Heart right ventricle (tissue), 16 donors: ENCODE results near the gene CXorf65. TPM values are rescaled to one million over a fixed set of nuclear protein-coding genes. Genes with fewer than 3 reads are reported as not detected.

Source experiments
- ATAC-seq, 8 donors: fragments of 200-7000 bp; cut with Tn5 transposase; one replicate each; pipeline ENCODE4 v1.9.1; 2020; ENCODE audit warnings: mild to moderate bottlenecking in 8 of 8, moderate library complexity in 8 of 8, moderate number of reproducible peaks in 1 of 8
- DNase-seq, 2 donors: peaks; one replicate each; pipeline ENCODE4 v3.0.0-alpha.2; 2020
- H3K27ac ChIP-seq, 10 donors: fragments of 200-600 bp; sonication (generic) in 2 of 10; one replicate each; pipeline versions ENCODE4 v1.5.0 to v1.8.0; 2020 to 2022; ENCODE audit warnings: mild to moderate bottlenecking in 3 of 10
- H3K27me3 ChIP-seq, 7 donors: fragments of 200-600 bp; one replicate each; pipeline ENCODE4 v1.8.0; 2021 to 2022; ENCODE audit warnings: mild to moderate bottlenecking in 2 of 7
- H3K36me3 ChIP-seq, 9 donors: fragments of 200-600 bp; sonication (generic) in 1 of 9; one replicate each; pipeline versions ENCODE4 v1.5.0 to v1.8.0; 2020 to 2022; ENCODE audit warnings: mild to moderate bottlenecking in 2 of 9
- H3K4me1 ChIP-seq, 9 donors: fragments of 200-600 bp; sonication (generic) in 1 of 9; one replicate each; pipeline versions ENCODE4 v1.5.0 to v1.8.0; 2020 to 2022; ENCODE audit warnings: mild to moderate bottlenecking in 4 of 9
- H3K4me3 ChIP-seq, 10 donors: fragments of 200-600 bp; sonication (generic) in 2 of 10; one replicate each; pipeline versions ENCODE4 v1.5.0 to v1.8.0; 2020 to 2022; ENCODE audit warnings: mild to moderate bottlenecking in 7 of 10, moderate library complexity in 2 of 10
- H3K9me3 ChIP-seq, 11 donors: fragments of 200-600 bp in 10 of 11; sonication (generic) in 2 of 11; one replicate each; pipeline versions ENCODE4 v1.5.0 to v1.8.0; 2013 to 2022; ENCODE audit warnings: mild to moderate bottlenecking in 2 of 11, control low read depth in 1 of 11, moderate library complexity in 1 of 11
- CTCF ChIP-seq, 9 donors: fragments of 200-600 bp; sonication (generic) in 2 of 9; IDR thresholded peaks; one replicate each; pipeline versions ENCODE4 v1.5.0 to v1.8.0; 2021 to 2022; ENCODE audit warnings: antibody characterized with exemption in 9 of 9, mild to moderate bottlenecking in 5 of 9, moderate library complexity in 1 of 9
- WGBS, 2 donors: extraction: QIAGEN DNeasy Blood & Tissue Kit; methylation state at CpG; one replicate each; pipeline ENCODE4 v1.1.7; 2013; ENCODE audit warnings: inconsistent platforms in 1 of 2; 5-methylcytosine and 5-hydroxymethylcytosine counted together
- intact Hi-C, 10 donors: fragments of 100-400 bp; cut with DNase I; formaldehyde crosslinking; loops; one replicate each; pipeline versions ENCODE4 v1.11.1 to v1.14.2; 2022
- polyA plus RNA-seq, 2 donors: library from polyadenylated mRNA; stranded (reverse); fragments of 200-250 nt; gene quantifications; one replicate each; pipeline ENCODE4 v1.2.3, GENCODE V29; 2013
- total RNA-seq, 10 donors: library from RNA; stranded (reverse); fragmentation: NEBNext Ultra II Directional in 3 of 10; extraction: Animal tissue kit (Norgen Biotek cat#: 25700) in 3 of 10; gene quantifications; one replicate each; pipeline versions ENCODE4 v1.2.1 to v1.2.4, GENCODE V29; 2021 to 2023
- donor health status: Arrhythmogenic right ventricular cardiomyopathy.
- donor health status: ischemic (EF 13 %, LVEDD 7.1; RV severe dilation, severe dysfunction).
- donor health status: healthy with polysubstance abuse.
- donor health status: DM: no; HTN: yes; CAD: no.
- donor health status: DM: no; HTN: no; CAD: no.
- donor health status: ischemic (EF 25% LVEDD 6.9; RV normal size, moderate dysfunction).
- donor health status: ischemic (EF 25% LVEDD 5.7; RV mildly dilated, moderate dysfunction).
- donor health status: healthy.
- donor health status: DM: yes; HTN: yes; CAD: no.
- donor health status: Ischemic cardiomyopathy.
- donor health status: ischemic (EF 35%, LVEDD 5.7; RV mildly dilated, moderate dysfunction).
- donor health status: nonischemic (EF 11% LVEDD 7.7; RV severe dilation, severe dysfunction).
- donor health status: DM: yes; HTN: yes; CAD: no.
- donor health status: PGD.
- donor health status: ischemic (EF 29% LVEDD 5.4; RV normal size, mild dysfunction).
- donor health status: nonischemic (EF 23%, LVEDD 6.1; RV moderate dilation, normal function).

The CXorf65 gene
- total and polyA plus RNA-seq, 12 donors = not detected

- H3K27me3 ChIP-seq = peaks cover 0 to 7% (median 0%) of the 10 kb centered on the region in 7 donors
- H3K27ac ChIP-seq = no peak overlapping the region
- intact Hi-C loops = no loop called here
- 68 to 76% methylated on average over 6 of the region's 6 CpGs for WGBS, 2 donors
- H3K4me1 ChIP-seq = peaks cover 0 to 18% (median 3%) of the 10 kb centered on the region in 9 donors
- no peak overlapping the region for H3K4me3 ChIP-seq
- no peak for TF ChIP-seq CTCF (IDR thresholded peaks at IDR 0.05)
- DNase-seq (no peak), ATAC-seq (no peak)
- H3K36me3 ChIP-seq = peaks cover 0 to 74% (median 5%) of the 10 kb centered on the region in 9 donors
- no peaks in the 10 kb centered on the region for H3K9me3 ChIP-seq
Observed at GRCh38 chrX:71140440-71140839, 33.9 kb upstream of the CXorf65 start.

GRCh38 chrX:71131510-71131909, 25.0 kb upstream of the CXorf65 start:
- intact Hi-C loops = loop anchor here in 1 of 10 donors (5.0 kb wide), 1 partner anchor 34 kb away; the partner anchor contains the start of gene FOXO4
- 68 to 83% methylated on average over 4 of the region's 4 CpGs for WGBS, 2 donors
- Histone ChIP-seq H3K4me3 (no peak overlapping the region), H3K27me3 (no peaks in the 10 kb centered on the region), H3K9me3 (no peaks in the 10 kb centered on the region), H3K36me3 (peaks cover 0 to 97% (median 10%) of the 10 kb centered on the region in 9 donors), H3K27ac (no peak overlapping the region), H3K4me1 (peaks cover 0 to 7% (median 0%) of the 10 kb centered on the region in 9 donors)
- ATAC-seq = no peak
- no peak for DNase-seq
- TF ChIP-seq CTCF (IDR thresholded peaks at IDR 0.05) = no peak

- TF ChIP-seq CTCF (IDR thresholded peaks at IDR 0.05) = peak; percentile 42 to 77 (median 70)
- 37 to 39% methylated on average over 18 of the region's 18 CpGs for WGBS, 2 donors
- intact Hi-C loops = loop anchor here in 2 of 10 donors (1.0 kb wide), 1 partner anchor 31 kb away; no protein-coding TSS in a partner anchor
- DNase-seq = peak; percentile 44 to 56
- Histone ChIP-seq H3K4me1 (peaks cover 0 to 7% (median 0%) of the 10 kb centered on the region in 9 donors), H3K27me3 (no peaks in the 10 kb centered on the region), H3K27ac (no peak overlapping the region), H3K36me3 (peaks cover 0 to 94% (median 10%) of the 10 kb centered on the region in 9 donors), H3K9me3 (no peaks in the 10 kb centered on the region), H3K4me3 (no peak overlapping the region)
- ATAC-seq = peak; percentile 56 to 88 (median 80)
Observed at GRCh38 chrX:71128915-71129765, 22.6 kb upstream of the CXorf65 start.

GRCh38 chrX:71128166-71128833, 21.8 kb upstream of the CXorf65 start:
- H3K36me3 ChIP-seq = peaks cover 0 to 98% (median 10%) of the 10 kb centered on the region in 9 donors
- TF ChIP-seq CTCF (IDR thresholded peaks at IDR 0.05) = no peak
- DNase-seq (no peak), ATAC-seq (no peak)
- H3K4me3 ChIP-seq = no peak overlapping the region
- H3K9me3 ChIP-seq = no peaks in the 10 kb centered on the region
- intact Hi-C loops = no loop called here
- 80 to 86% methylated on average over 12 of the region's 12 CpGs for WGBS, 2 donors
- H3K4me1 ChIP-seq = peaks cover 0 to 7% (median 0%) of the 10 kb centered on the region in 9 donors
- H3K27ac ChIP-seq = no peak overlapping the region
- no peaks in the 10 kb centered on the region for H3K27me3 ChIP-seq
